Lower lobe of right lung (tissue), 2 donors: Measurements from ENCODE around the gene RPRML. TPM values are rescaled to one million over a fixed set of nuclear protein-coding genes. Genes with fewer than 3 reads are reported as not detected.

Experiments
- ATAC-seq, 2 donors: fragments of 200-7000 bp; cut with Tn5 transposase; one replicate each; pipeline ENCODE4 v1.9.1; 2020 to 2022; ENCODE audit warnings: mild to moderate bottlenecking in 2 of 2, moderate library complexity in 2 of 2
- DNase-seq: peaks from one replicate; pipeline ENCODE4 v3.0.0-alpha.2; 2020
- H3K27ac ChIP-seq: fragments of 200-600 bp; one replicate; pipeline ENCODE4 v1.8.0; 2022
- H3K27me3 ChIP-seq: fragments of 200-600 bp; one replicate; pipeline ENCODE4 v1.8.0; 2022; ENCODE audit warnings: low read depth
- H3K36me3 ChIP-seq: fragments of 200-600 bp; one replicate; pipeline ENCODE4 v1.8.0; 2022; ENCODE audit warnings: mild to moderate bottlenecking
- H3K4me1 ChIP-seq: fragments of 200-600 bp; one replicate; pipeline ENCODE4 v1.8.0; 2022
- H3K4me3 ChIP-seq: fragments of 200-600 bp; one replicate; pipeline ENCODE4 v1.8.0; 2022; ENCODE audit warnings: mild to moderate bottlenecking
- H3K9me3 ChIP-seq: fragments of 200-600 bp; one replicate; pipeline ENCODE4 v1.8.0; 2022
- intact Hi-C: fragments of 100-400 bp; cut with DNase I; formaldehyde crosslinking; loops from one replicate; pipeline ENCODE4 v1.11.0; 2022
- total RNA-seq: library from RNA; stranded (reverse); fragmentation: NEBNext Ultra II Directional; extraction: Animal tissue kit (Norgen Biotek cat#: 25700); gene quantifications from one replicate; pipeline ENCODE4 v1.2.1, GENCODE V29; 2021
- TF ChIP-seq, protein P1 (sequence below): fragments of 200-600 bp; IDR thresholded peaks from one replicate; pipeline ENCODE4 v1.8.0; 2022; ENCODE audit warnings: antibody characterized with exemption, mild to moderate bottlenecking
- donor health status: DM: no; HTN: yes; CAD: no; lungs with severe emphysema.

Gene RPRML
- total RNA-seq, 1 donor from 2014 or later: not detected

DNA sequence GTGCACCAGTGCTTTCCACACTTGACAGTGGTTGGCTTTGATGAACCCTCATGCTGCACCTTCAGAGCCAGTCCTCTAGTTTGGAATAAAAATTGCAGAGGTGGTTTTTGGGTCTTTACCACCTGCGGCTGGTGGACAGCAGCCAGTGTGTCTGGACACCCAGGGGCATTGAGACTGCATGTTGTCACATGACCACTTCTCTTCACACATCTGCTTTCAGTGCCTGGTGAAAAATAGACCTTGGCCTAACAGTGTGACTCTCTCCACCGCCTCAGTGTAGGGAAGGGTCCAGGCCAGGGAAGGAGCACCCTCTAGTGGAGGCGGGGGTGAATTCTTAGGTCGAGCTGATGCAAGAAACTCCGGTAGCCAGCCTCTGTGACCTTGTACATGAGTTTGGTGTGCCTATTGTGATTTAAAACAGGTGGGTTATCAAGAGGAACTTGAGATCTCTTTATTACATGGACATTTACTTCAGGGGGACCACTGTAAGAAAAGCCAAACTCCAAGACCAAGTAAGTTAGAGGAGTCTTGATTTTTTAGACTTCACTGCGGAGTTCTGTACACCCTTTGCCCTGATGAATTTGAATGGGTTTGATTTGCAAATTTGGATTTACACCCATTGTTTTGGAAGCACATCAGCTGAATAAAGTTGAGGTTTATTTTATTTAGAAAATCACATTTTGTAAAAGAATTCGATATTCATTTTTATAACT, 38.2 kb downstream of the RPRML start:
- TF ChIP-seq, protein P1, sequence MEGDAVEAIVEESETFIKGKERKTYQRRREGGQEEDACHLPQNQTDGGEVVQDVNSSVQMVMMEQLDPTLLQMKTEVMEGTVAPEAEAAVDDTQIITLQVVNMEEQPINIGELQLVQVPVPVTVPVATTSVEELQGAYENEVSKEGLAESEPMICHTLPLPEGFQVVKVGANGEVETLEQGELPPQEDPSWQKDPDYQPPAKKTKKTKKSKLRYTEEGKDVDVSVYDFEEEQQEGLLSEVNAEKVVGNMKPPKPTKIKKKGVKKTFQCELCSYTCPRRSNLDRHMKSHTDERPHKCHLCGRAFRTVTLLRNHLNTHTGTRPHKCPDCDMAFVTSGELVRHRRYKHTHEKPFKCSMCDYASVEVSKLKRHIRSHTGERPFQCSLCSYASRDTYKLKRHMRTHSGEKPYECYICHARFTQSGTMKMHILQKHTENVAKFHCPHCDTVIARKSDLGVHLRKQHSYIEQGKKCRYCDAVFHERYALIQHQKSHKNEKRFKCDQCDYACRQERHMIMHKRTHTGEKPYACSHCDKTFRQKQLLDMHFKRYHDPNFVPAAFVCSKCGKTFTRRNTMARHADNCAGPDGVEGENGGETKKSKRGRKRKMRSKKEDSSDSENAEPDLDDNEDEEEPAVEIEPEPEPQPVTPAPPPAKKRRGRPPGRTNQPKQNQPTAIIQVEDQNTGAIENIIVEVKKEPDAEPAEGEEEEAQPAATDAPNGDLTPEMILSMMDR: peak; percentile 74
- DNase-seq (peak; percentile 56), ATAC-seq (peak; percentile 67 to 75)
- intact Hi-C loops: no loop called here
- no peaks in the 10 kb centered on the region for H3K9me3 ChIP-seq
- peaks cover 57% of the 10 kb centered on the region for H3K36me3 ChIP-seq
- no peak overlapping the region for H3K4me3 ChIP-seq
- H3K4me1 ChIP-seq: peaks cover 24% of the 10 kb centered on the region
- H3K27me3 ChIP-seq: no peaks in the 10 kb centered on the region
- H3K27ac ChIP-seq: no peak overlapping the region

GRCh38 chr17:46935658-46936266, 43.3 kb downstream of the RPRML start:
- no peak for DNase-seq
- H3K27me3 ChIP-seq: no peaks in the 10 kb centered on the region
- H3K9me3 ChIP-seq: no peaks in the 10 kb centered on the region
- ATAC-seq: peak; percentile 29 to 41
- intact Hi-C loops: no loop called here
- no peak overlapping the region for H3K4me3 ChIP-seq
- H3K27ac ChIP-seq: no peak overlapping the region
- peaks cover 6% of the 10 kb centered on the region for H3K4me1 ChIP-seq
- H3K36me3 ChIP-seq: peaks cover 99% of the 10 kb centered on the region
- TF ChIP-seq, protein P1: no peak

- H3K4me3 ChIP-seq: no peak overlapping the region
- H3K27me3 ChIP-seq: no peaks in the 10 kb centered on the region
- TF ChIP-seq, protein P1: no peak
- H3K4me1 ChIP-seq: peaks cover 37% of the 10 kb centered on the region
- H3K9me3 ChIP-seq: no peaks in the 10 kb centered on the region
- DNase-seq: no peak
- no peak for ATAC-seq
- peaks cover 75% of the 10 kb centered on the region for H3K36me3 ChIP-seq
- no peak overlapping the region for H3K27ac ChIP-seq
- intact Hi-C loops: no loop called here
Measured at GRCh38 chr17:46931596-46931995, 47.5 kb downstream of the RPRML start.

DNA sequence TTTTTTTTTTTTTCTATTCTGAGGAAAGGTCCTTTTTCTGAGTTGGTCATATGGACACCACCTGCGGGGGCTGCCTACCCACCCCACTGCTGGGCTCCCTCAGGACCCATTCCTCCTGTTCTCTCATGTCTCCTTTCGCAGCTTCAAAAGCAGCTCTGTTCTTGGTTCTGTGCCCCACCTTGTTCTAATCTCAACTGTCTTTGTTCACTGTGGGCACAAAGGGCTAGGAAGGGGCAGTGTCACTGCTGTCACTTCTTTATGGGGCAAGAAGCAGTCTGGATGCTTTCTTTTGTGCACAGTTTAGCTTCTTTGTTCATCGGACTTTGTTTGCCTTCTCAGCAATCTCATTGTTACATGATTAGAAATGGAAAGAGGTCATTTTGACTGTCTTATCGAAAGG, 49.0 kb downstream of the RPRML start:
- Histone ChIP-seq H3K36me3 (peaks cover 60% of the 10 kb centered on the region), H3K4me3 (no peak overlapping the region), H3K9me3 (no peaks in the 10 kb centered on the region), H3K4me1 (peaks cover 43% of the 10 kb centered on the region), H3K27ac (no peak overlapping the region), H3K27me3 (no peaks in the 10 kb centered on the region)
- no peak for DNase-seq
- TF ChIP-seq, protein P1: no peak
- ATAC-seq: no peak
- intact Hi-C loops: no loop called here

GRCh38 chr17:46929413-46929812, 49.6 kb downstream of the RPRML start:
- intact Hi-C loops: no loop called here
- Histone ChIP-seq H3K9me3 (no peaks in the 10 kb centered on the region), H3K4me3 (no peak overlapping the region), H3K36me3 (peaks cover 53% of the 10 kb centered on the region), H3K27me3 (no peaks in the 10 kb centered on the region), H3K27ac (no peak overlapping the region), H3K4me1 (peaks cover 49% of the 10 kb centered on the region)
- ATAC-seq (no peak), DNase-seq (no peak)
- TF ChIP-seq, protein P1: no peak
